ENCODE results near the gene PCNX1.
"Not testable (repeated sequence)": the region's sequence is repeated elsewhere in the genome, so short reads cannot be mapped to it uniquely, and the experiment has no call there.

PCNX1 gene

GRCh38 chr14:70962935-70963334, 55.7 kb downstream of the PCNX1 start:
- DNase-seq = peak in 1 of 5 experiments; percentile 47

GRCh38 chr14:70964492-70964891, 57.2 kb downstream of the PCNX1 start:
- DNase-seq = no peak

GRCh38 chr14:70971560-70971959, 64.3 kb downstream of the PCNX1 start:
- DNase-seq = no peak

- DNase-seq = peak; percentile 51 to 84 (median 75)
Observed at GRCh38 chr14:70972107-70972976, 65.1 kb downstream of the PCNX1 start.

GRCh38 chr14:70976591-70976990, 69.3 kb downstream of the PCNX1 start:
- no peak for DNase-seq

- DNase-seq = peak in 1 of 5 experiments; percentile 66
Observed at GRCh38 chr14:70981000-70981952, 74.0 kb downstream of the PCNX1 start.

GRCh38 chr14:70982200-70982599, 74.9 kb downstream of the PCNX1 start:
- peak in 1 of 5 experiments; percentile 38 for DNase-seq

GRCh38 chr14:70987041-70987440, 79.8 kb downstream of the PCNX1 start:
- peak in 1 of 5 experiments; percentile 46 for DNase-seq

- DNase-seq = peak in 2 of 5 experiments; percentile 12 to 75
Observed at GRCh38 chr14:70988452-70988851, 81.2 kb downstream of the PCNX1 start.

GRCh38 chr14:70993931-70994330, 86.7 kb downstream of the PCNX1 start:
- DNase-seq = no peak

- no peak for DNase-seq
Observed at GRCh38 chr14:70995211-70995610, 88.0 kb downstream of the PCNX1 start.

- peak in 1 of 5 experiments; percentile 34 for DNase-seq
Observed at GRCh38 chr14:70995671-70996070, 88.4 kb downstream of the PCNX1 start.

GRCh38 chr14:70999117-70999516, 91.9 kb downstream of the PCNX1 start:
- DNase-seq = peak in 2 of 5 experiments; percentile 18 to 86

GRCh38 chr14:71000091-71000490, 92.8 kb downstream of the PCNX1 start:
- no peak for DNase-seq

GRCh38 chr14:71001742-71002141, 94.5 kb downstream of the PCNX1 start:
- DNase-seq = no peak

- no peak for DNase-seq
Observed at GRCh38 chr14:71003156-71003555, 95.9 kb downstream of the PCNX1 start.

GRCh38 chr14:71004481-71004880, 97.2 kb downstream of the PCNX1 start:
- DNase-seq = no peak

- DNase-seq = no peak
Observed at GRCh38 chr14:71005076-71005475, 97.8 kb downstream of the PCNX1 start.

- DNase-seq = no peak
Observed at GRCh38 chr14:71006200-71006563, 98.9 kb downstream of the PCNX1 start.

GRCh38 chr14:71011479-71011878, 104.2 kb downstream of the PCNX1 start:
- peak in 1 of 5 experiments; percentile 34 for DNase-seq

- DNase-seq = no peak
Observed at GRCh38 chr14:71012888-71013287, 105.6 kb downstream of the PCNX1 start.

GRCh38 chr14:71013551-71014192, 106.4 kb downstream of the PCNX1 start:
- DNase-seq = no peak

GRCh38 chr14:71019917-71020316, 112.7 kb downstream of the PCNX1 start:
- not testable (repeated sequence) for DNase-seq

Measured in T-helper 2 cell (primary cell).